GM13977 (cell line): ENCODE results near the gene RBKS.

Source experiments
- DNase-seq: peaks from one replicate; pipeline ENCODE4 v3.0.0; 2012; ENCODE audit warnings: low spot score
- CTCF ChIP-seq: IDR thresholded peaks from 2 replicates; pipeline ENCODE4 v1.5.1; 2012; ENCODE audit warnings: mild to moderate bottlenecking, control low read depth; ENCODE audit not compliant: insufficient read depth; ENCODE audit errors: extremely low read depth, missing control alignments
- in situ Hi-C: fragments of 300-500 bp; cut with MboI; formaldehyde crosslinking; loops from one replicate; pipeline ENCODE4 v1.12.0; 2022; ENCODE audit warnings: low sequenced_read_pairs, low pct_unique_long_range_greater_than_20kb, mixed read lengths, inconsistent platforms; ENCODE audit not compliant: unreplicated experiment

RBKS gene

DNA sequence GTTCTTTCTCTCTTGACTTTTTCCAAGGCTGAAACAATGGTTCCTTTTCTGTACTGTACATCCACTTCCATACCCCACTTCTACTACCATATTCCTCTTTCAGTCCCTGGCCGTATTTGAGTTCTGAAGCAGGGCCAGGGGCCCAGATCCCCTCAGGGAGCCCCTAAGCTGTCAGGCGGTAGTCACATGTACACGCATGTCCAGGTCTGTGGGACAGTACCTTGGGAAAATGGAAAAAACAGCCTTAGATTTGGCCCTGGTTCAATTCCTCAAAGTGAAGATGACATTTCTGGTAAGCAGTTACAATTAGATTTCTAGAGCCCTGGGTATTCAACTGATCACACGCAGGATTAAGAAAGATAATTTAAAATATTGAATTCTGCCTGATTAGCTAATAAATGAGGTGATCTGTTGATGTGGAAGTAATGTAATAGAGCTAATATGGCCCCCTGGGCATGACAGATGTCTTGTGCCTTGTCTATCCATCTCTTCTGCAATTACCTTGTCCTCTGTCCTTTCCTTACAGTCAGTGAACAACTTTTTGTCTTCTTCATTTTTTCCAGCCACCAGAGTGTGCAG, 74.2 kb downstream of the RBKS start:
- no peak for DNase-seq
- no peak for TF ChIP-seq CTCF
- in situ Hi-C loops = no loop called here

DNA sequence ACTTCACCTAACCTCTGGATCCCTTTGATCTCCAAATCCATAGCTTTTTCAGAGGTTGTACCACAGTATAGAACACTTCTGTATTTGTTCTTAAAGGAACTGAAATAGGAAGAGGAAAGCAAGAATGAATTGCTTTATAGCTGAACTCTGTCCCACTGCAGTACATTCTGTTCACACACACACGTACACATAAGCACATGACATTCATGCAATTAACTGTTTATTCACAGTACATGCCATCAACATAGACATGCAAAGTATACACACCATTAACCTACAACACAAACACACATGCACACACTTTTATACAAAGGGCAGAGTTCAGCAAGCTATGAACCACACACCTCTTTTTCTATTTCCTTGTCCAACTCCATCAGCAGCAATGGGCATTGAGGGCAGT, 75.4 kb downstream of the RBKS start:
- in situ Hi-C loops = no loop called here
- TF ChIP-seq CTCF = no peak

GRCh38 chr2:27811768-27812167, 78.4 kb downstream of the RBKS start:
- DNase-seq = no peak
- in situ Hi-C loops = no loop called here
- no peak for TF ChIP-seq CTCF

More for the DNA sequence above, 75.4 kb downstream of the RBKS start:
- DNase-seq = no peak

- TF ChIP-seq CTCF = no peak
- in situ Hi-C loops = no loop called here
- DNase-seq = no peak
Measured at GRCh38 chr2:27810455-27810854, 79.7 kb downstream of the RBKS start.

GRCh38 chr2:27809761-27810241, 80.4 kb downstream of the RBKS start:
- no peak for DNase-seq
- no peak for TF ChIP-seq CTCF
- in situ Hi-C loops = no loop called here

- no peak for TF ChIP-seq CTCF
- in situ Hi-C loops = no loop called here
- no peak for DNase-seq
Measured at GRCh38 chr2:27808984-27809383, 81.2 kb downstream of the RBKS start.
